IPS-15b (cell line): ENCODE results near the gene SDR39U1.

Experiments
- H3K27me3 ChIP-seq: one replicate; pipeline ENCODE4 v1.6.1; 2013; ENCODE audit warnings: low read length; ENCODE audit not compliant: control insufficient read depth, insufficient read depth
- H3K36me3 ChIP-seq: one replicate; pipeline ENCODE4 v1.6.1; 2013; ENCODE audit warnings: low read length; ENCODE audit not compliant: control insufficient read depth, insufficient read depth
- H3K4me1 ChIP-seq: one replicate; pipeline ENCODE4 v1.6.1; 2013; ENCODE audit warnings: mild to moderate bottlenecking, low read length; ENCODE audit not compliant: control insufficient read depth, insufficient read depth
- H3K4me3 ChIP-seq: one replicate; pipeline ENCODE4 v1.5.1; 2013; ENCODE audit warnings: low read depth, low read length
- H3K9ac ChIP-seq: one replicate; pipeline ENCODE4 v1.6.1; 2013; ENCODE audit warnings: low read depth, mild to moderate bottlenecking, low read length
- H3K9me3 ChIP-seq: one replicate; pipeline ENCODE4 v1.6.1; 2013; ENCODE audit warnings: mild to moderate bottlenecking, low read length; ENCODE audit not compliant: control insufficient read depth, insufficient read depth

Gene SDR39U1

GRCh38 chr14:24425704-24426103 lies 16.9 kb downstream of the SDR39U1 start:
- Histone ChIP-seq H3K9ac (no peak overlapping the region), H3K9me3 (no peaks in the 10 kb centered on the region), H3K36me3 (no peaks in the 10 kb centered on the region), H3K4me3 (no peak overlapping the region), H3K4me1 (peaks cover 6% of the 10 kb centered on the region), H3K27me3 (peaks cover 13% of the 10 kb centered on the region)

- Histone ChIP-seq H3K9me3 (no peaks in the 10 kb centered on the region), H3K4me1 (no peaks in the 10 kb centered on the region), H3K4me3 (no peak overlapping the region), H3K9ac (no peak overlapping the region), H3K27me3 (peaks cover 12% of the 10 kb centered on the region), H3K36me3 (no peaks in the 10 kb centered on the region)
These were observed 19.6 kb downstream of the SDR39U1 start for GRCh38 chr14:24422694-24423601.

GRCh38 chr14:24422261-24422660 lies 20.3 kb downstream of the SDR39U1 start:
- Histone ChIP-seq H3K36me3 (no peaks in the 10 kb centered on the region), H3K4me3 (no peak overlapping the region), H3K4me1 (no peaks in the 10 kb centered on the region), H3K9ac (no peak overlapping the region), H3K27me3 (peaks cover 12% of the 10 kb centered on the region), H3K9me3 (no peaks in the 10 kb centered on the region)

GRCh38 chr14:24418492-24418873 lies 24.1 kb downstream of the SDR39U1 start:
- Histone ChIP-seq H3K9ac (no peak overlapping the region), H3K36me3 (peaks cover 6% of the 10 kb centered on the region), H3K9me3 (no peaks in the 10 kb centered on the region), H3K4me1 (no peaks in the 10 kb centered on the region), H3K27me3 (peaks cover 12% of the 10 kb centered on the region), H3K4me3 (no peak overlapping the region)

GRCh38 chr14:24417832-24418491 lies 24.6 kb downstream of the SDR39U1 start:
- Histone ChIP-seq H3K9me3 (no peaks in the 10 kb centered on the region), H3K4me3 (no peak overlapping the region), H3K9ac (no peak overlapping the region), H3K4me1 (no peaks in the 10 kb centered on the region), H3K27me3 (peaks cover 9% of the 10 kb centered on the region), H3K36me3 (peaks cover 11% of the 10 kb centered on the region)

- no peaks in the 10 kb centered on the region for H3K9me3 ChIP-seq
- peaks cover 5% of the 10 kb centered on the region for H3K27me3 ChIP-seq
- no peak overlapping the region for H3K9ac ChIP-seq
- no peak overlapping the region for H3K4me3 ChIP-seq
- H3K4me1 ChIP-seq = no peaks in the 10 kb centered on the region
- peaks cover 13% of the 10 kb centered on the region for H3K36me3 ChIP-seq
These were observed 25.5 kb downstream of the SDR39U1 start for GRCh38 chr14:24416932-24417619.

GRCh38 chr14:24416254-24416931 lies 26.2 kb downstream of the SDR39U1 start:
- Histone ChIP-seq H3K27me3 (peaks cover 5% of the 10 kb centered on the region), H3K4me1 (no peaks in the 10 kb centered on the region), H3K4me3 (no peak overlapping the region), H3K9ac (no peak overlapping the region), H3K36me3 (peaks cover 13% of the 10 kb centered on the region), H3K9me3 (no peaks in the 10 kb centered on the region)

GRCh38 chr14:24415421-24416253 lies 26.9 kb downstream of the SDR39U1 start:
- H3K36me3 ChIP-seq = peaks cover 13% of the 10 kb centered on the region

GRCh38 chr14:24414732-24415420 lies 27.7 kb downstream of the SDR39U1 start:
- H3K9me3 ChIP-seq = no peaks in the 10 kb centered on the region
- H3K36me3 ChIP-seq = peaks cover 19% of the 10 kb centered on the region
- H3K9ac ChIP-seq = no peak overlapping the region
- H3K4me1 ChIP-seq = no peaks in the 10 kb centered on the region
- H3K4me3 ChIP-seq = no peak overlapping the region
- H3K27me3 ChIP-seq = peaks cover 5% of the 10 kb centered on the region

More at GRCh38 chr14:24415421-24416253, 26.9 kb downstream of the SDR39U1 start:
- H3K9me3 ChIP-seq = no peaks in the 10 kb centered on the region
- peaks cover 5% of the 10 kb centered on the region for H3K27me3 ChIP-seq
- H3K4me3 ChIP-seq = no peak overlapping the region
- H3K9ac ChIP-seq = no peak overlapping the region
- H3K4me1 ChIP-seq = no peaks in the 10 kb centered on the region

- Histone ChIP-seq H3K4me3 (no peak overlapping the region), H3K4me1 (no peaks in the 10 kb centered on the region), H3K27me3 (peaks cover 5% of the 10 kb centered on the region), H3K9me3 (no peaks in the 10 kb centered on the region), H3K9ac (no peak overlapping the region), H3K36me3 (peaks cover 19% of the 10 kb centered on the region)
These were observed 28.5 kb downstream of the SDR39U1 start for GRCh38 chr14:24414077-24414476.
